ENCODE measurements around the gene YPEL2.

Gene YPEL2

GRCh38 chr17:59427425-59427921 lies 96.0 kb downstream of the YPEL2 start:
- Histone ChIP-seq H3K9me2 (replicated peaks; ENCODE audit: insufficient read depth, low read length) (no peaks in the 10 kb centered on the region), H3K27ac (ENCODE audit: low read depth, low read length) (no peak overlapping the region), H4K20me1 (ENCODE audit: low read depth, low read length) (no peaks in the 10 kb centered on the region), H2AFZ (ENCODE audit: low read depth, low read length, severe bottlenecking) (no peak overlapping the region), H3K27me3 (ENCODE audit: low read length) (no peaks in the 10 kb centered on the region), H3K79me2 (ENCODE audit: insufficient read depth, low read length) (no peaks in the 10 kb centered on the region), H3K9me3 (ENCODE audit: insufficient read depth, low read length) (no peaks in the 10 kb centered on the region), H3K9ac (ENCODE audit: low read length) (no peak overlapping the region), H3K4me2 (ENCODE audit: low read depth, low read length, poor library complexity, severe bottlenecking) (no peak overlapping the region), H3K4me3 (ENCODE audit: insufficient read depth, low read length, poor library complexity, severe bottlenecking) (no peak overlapping the region), H3F3A (ENCODE audit: insufficient read depth) (no peaks in the 10 kb centered on the region), H3K36me3 (ENCODE audit: low read length) (no peaks in the 10 kb centered on the region)
- no peak for TF ChIP-seq CTCF (IDR thresholded peaks at IDR 0.05; ENCODE audit: insufficient read depth, low read length, poor library complexity, severe bottlenecking)
- TF ChIP-seq EZH2phosphoT487 (conservative IDR thresholded peaks at IDR 0.05; ENCODE audit: low read length) = no peak

- no peaks in the 10 kb centered on the region for H3K27me3 ChIP-seq (ENCODE audit: low read length)
- H4K20me1 ChIP-seq (ENCODE audit: low read depth, low read length) = no peaks in the 10 kb centered on the region
- H3K79me2 ChIP-seq (ENCODE audit: insufficient read depth, low read length) = no peaks in the 10 kb centered on the region
- no peaks in the 10 kb centered on the region for H3K9me3 ChIP-seq (ENCODE audit: insufficient read depth, low read length)
- no peak overlapping the region for H3K27ac ChIP-seq (ENCODE audit: low read depth, low read length)
- no peaks in the 10 kb centered on the region for H3K9me2 ChIP-seq (replicated peaks; ENCODE audit: insufficient read depth, low read length)
- H3K36me3 ChIP-seq (ENCODE audit: low read length) = no peaks in the 10 kb centered on the region
- no peak overlapping the region for H3K9ac ChIP-seq (ENCODE audit: low read length)
- no peaks in the 10 kb centered on the region for H3F3A ChIP-seq (ENCODE audit: insufficient read depth)
- no peak overlapping the region for H3K4me3 ChIP-seq (ENCODE audit: insufficient read depth, low read length, poor library complexity, severe bottlenecking)
- H3K4me2 ChIP-seq (ENCODE audit: low read depth, low read length, poor library complexity, severe bottlenecking) = no peak overlapping the region
- TF ChIP-seq CTCF (IDR thresholded peaks at IDR 0.05; ENCODE audit: insufficient read depth, low read length, poor library complexity, severe bottlenecking) (no peak), EZH2phosphoT487 (conservative IDR thresholded peaks at IDR 0.05; ENCODE audit: low read length) (no peak)
- no peak overlapping the region for H2AFZ ChIP-seq (ENCODE audit: low read depth, low read length, severe bottlenecking)
These were observed 96.5 kb downstream of the YPEL2 start for GRCh38 chr17:59427996-59428395.

GRCh38 chr17:59428916-59429485 lies 97.5 kb downstream of the YPEL2 start:
- no peak for TF ChIP-seq EZH2phosphoT487 (conservative IDR thresholded peaks at IDR 0.05; ENCODE audit: low read length)
- no peak for TF ChIP-seq CTCF (IDR thresholded peaks at IDR 0.05; ENCODE audit: insufficient read depth, low read length, poor library complexity, severe bottlenecking)
- H3K9me3 ChIP-seq (ENCODE audit: insufficient read depth, low read length) = no peaks in the 10 kb centered on the region
- no peak overlapping the region for H3K4me2 ChIP-seq (ENCODE audit: low read depth, low read length, poor library complexity, severe bottlenecking)
- H3K36me3 ChIP-seq (ENCODE audit: low read length) = no peaks in the 10 kb centered on the region
- no peak overlapping the region for H3K4me3 ChIP-seq (ENCODE audit: insufficient read depth, low read length, poor library complexity, severe bottlenecking)
- H3K27me3 ChIP-seq (ENCODE audit: low read length) = no peaks in the 10 kb centered on the region
- H2AFZ ChIP-seq (ENCODE audit: low read depth, low read length, severe bottlenecking) = no peak overlapping the region
- H3K27ac ChIP-seq (ENCODE audit: low read depth, low read length) = no peak overlapping the region
- no peaks in the 10 kb centered on the region for H3F3A ChIP-seq (ENCODE audit: insufficient read depth)
- no peaks in the 10 kb centered on the region for H3K79me2 ChIP-seq (ENCODE audit: insufficient read depth, low read length)
- no peaks in the 10 kb centered on the region for H4K20me1 ChIP-seq (ENCODE audit: low read depth, low read length)
- H3K9me2 ChIP-seq (replicated peaks; ENCODE audit: insufficient read depth, low read length) = no peaks in the 10 kb centered on the region
- H3K9ac ChIP-seq (ENCODE audit: low read length) = no peak overlapping the region

All from SU-DHL-6 (cell line).